Left colon (tissue), 2 donors: ENCODE results near the gene TMEM255B. TPM values are rescaled to one million over a fixed set of nuclear protein-coding genes. Genes with fewer than 3 reads are reported as not detected.

Experiments used
- ATAC-seq: fragments of 200-7000 bp; cut with Tn5 transposase; one replicate; pipeline ENCODE4 v1.9.1; 2020; ENCODE audit warnings: mild to moderate bottlenecking, moderate library complexity
- DNase-seq, 2 donors: peaks; one replicate each; pipeline ENCODE4 v3.0.0-alpha.2; 2020
- intact Hi-C, 2 donors: fragments of 100-400 bp; cut with DNase I in 1 of 2; cut with micrococcal nuclease in 1 of 2; formaldehyde crosslinking; loops; one replicate each; pipeline versions ENCODE4 v1.11.2 to v1.14.0; 2022; cut with DNase I, micrococcal nuclease
- total RNA-seq, 2 donors: library from RNA; stranded (reverse); fragmentation: NEBNext Ultra II Directional; extraction: Animal tissue kit (Norgen Biotek cat#: 25700); gene quantifications; one replicate each; pipeline ENCODE4 v1.2.1, GENCODE V29; 2021
- donor health status: DM: no; HTN: no; CAD: no.
- donor health status: DM: yes; HTN: yes; CAD: no.

Gene TMEM255B
- total RNA-seq, 2 donors from 2014 or later = 1.9 to 2.4 TPM

GRCh38 chr13:113860051-113860664 lies 101.1 kb downstream of the TMEM255B start:
- ATAC-seq (peak; percentile 61), DNase-seq (peak; percentile 74 to 76)
- intact Hi-C loops = no loop called here

GRCh38 chr13:113860665-113861432 lies 101.8 kb downstream of the TMEM255B start:
- DNase-seq = peak; percentile 85 to 88
- intact Hi-C loops = no loop called here
- ATAC-seq = peak; percentile 67

- intact Hi-C loops = no loop called here
- DNase-seq (no peak), ATAC-seq (no peak)
These were observed 102.5 kb downstream of the TMEM255B start for GRCh38 chr13:113861433-113862030.

- peak; percentile 16 for ATAC-seq
- no peak for DNase-seq
- intact Hi-C loops = no loop called here
These were observed 103.3 kb downstream of the TMEM255B start for GRCh38 chr13:113862191-113862930.

- DNase-seq (peak; percentile 67 to 72), ATAC-seq (peak; percentile 37)
- intact Hi-C loops = no loop called here
These were observed 104.0 kb downstream of the TMEM255B start for GRCh38 chr13:113862931-113863523.

GRCh38 chr13:113863524-113864272 lies 104.7 kb downstream of the TMEM255B start, which contains the start of gene GAS6:
Gene GAS6, minus strand, starts transcription at chr13:113864076. Its CDS starts 156 bp downstream, at chr13:113863920.
- peak; percentile 34 for ATAC-seq
- peak; percentile 69 to 81 for DNase-seq
- intact Hi-C loops = no loop called here

GRCh38 chr13:113864273-113864890 lies 105.4 kb downstream of the TMEM255B start:
- no peak for DNase-seq
- intact Hi-C loops = no loop called here
- ATAC-seq = no peak

- no peak for ATAC-seq
- no peak for DNase-seq
- intact Hi-C loops = no loop called here
These were observed 106.4 kb downstream of the TMEM255B start for GRCh38 chr13:113865427-113865826.

Other genes starting within 250 kb of the TMEM255B start
- gene TFDP1, start 174.5 kb upstream of the TMEM255B start, total RNA-seq = 10 to 100 TPM; 61.1 to 72.6 TPM
- not detected for gene ATP4B, start 101.0 kb upstream of the TMEM255B start, total RNA-seq
- gene GRK1, start 92.0 kb upstream of the TMEM255B start, total RNA-seq = under 1 TPM in 1 of 2 donors, not detected in 1; 0.09 TPM
- 100 to 1,000 TPM; 125 to 185 TPM for gene GAS6, start 104.8 kb downstream of the TMEM255B start, total RNA-seq
- 1 to 10 TPM in 1 of 2 donors, under 1 TPM in 1; 0.75 to 3.4 TPM for gene C13orf46, start 214.8 kb downstream of the TMEM255B start, total RNA-seq